ENCODE measurements around the gene DARS2.

GRCh38 chr1:173857363-173857917 lies 33.0 kb downstream of the DARS2 start:
- no peak for TF ChIP-seq CTCF (conservative IDR thresholded peaks at IDR 0.05)
- no peak for TF ChIP-seq EZH2 (IDR thresholded peaks at IDR 0.05; ENCODE audit: low read depth)
